Colon (tissue), 2 donors: ENCODE data around the gene AOPEP.

ENCODE experiments used
- FAIRE-seq: peaks from 2 replicates; lab custom pipeline; 2012; peaks lifted over from hg19 to GRCh38; lab: Jason Lieb, UNC
- donor health status: control.
- donor health status: control.

Gene AOPEP

GRCh38 chr9:95036676-95037075 is 310.2 kb downstream of the AOPEP start:
- no peak for FAIRE-seq

- FAIRE-seq: no peak
These were observed 311.5 kb downstream of the AOPEP start for GRCh38 chr9:95037789-95038521.

DNA sequence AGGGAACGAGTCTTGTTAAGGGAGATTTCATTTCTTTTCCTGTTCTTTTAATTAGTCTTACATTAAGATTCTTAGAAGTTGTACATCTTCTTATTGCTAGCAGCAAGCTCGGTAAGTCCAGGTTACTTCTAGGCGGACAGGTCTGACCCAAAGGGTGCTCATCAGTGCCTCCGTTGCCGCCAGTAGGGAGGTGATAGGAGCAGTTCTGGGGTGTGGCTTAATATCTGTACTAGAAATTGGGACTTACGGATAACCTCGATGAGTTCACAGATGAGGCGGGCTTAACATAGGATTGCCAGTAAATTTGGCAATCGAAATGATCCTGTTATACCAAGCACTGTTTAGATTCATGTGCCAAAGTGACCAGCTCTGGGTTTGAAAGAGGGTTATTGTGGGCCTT is 312.2 kb downstream of the AOPEP start:
- FAIRE-seq: no peak

- FAIRE-seq: no peak
These were observed 313.6 kb downstream of the AOPEP start for GRCh38 chr9:95040106-95040505.

DNA sequence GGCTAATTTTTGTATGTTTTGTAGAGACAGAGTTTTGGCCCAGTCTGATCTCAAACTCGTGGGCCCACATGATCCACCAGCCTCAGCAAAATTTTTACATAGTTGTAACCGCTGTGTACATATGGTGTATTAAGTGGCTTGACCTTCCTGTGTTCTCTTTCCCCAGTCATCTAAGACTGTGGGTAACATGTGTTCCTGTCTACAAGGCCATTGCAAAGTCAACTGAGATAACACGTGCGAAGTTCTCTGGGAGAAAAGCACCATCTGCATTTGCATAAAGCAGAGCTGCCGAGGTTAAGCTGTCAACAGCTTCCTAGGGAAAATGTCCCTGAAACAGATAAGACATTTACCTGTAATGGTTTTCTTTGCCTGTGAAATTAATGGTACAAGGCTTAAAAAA is 317.3 kb downstream of the AOPEP start:
- FAIRE-seq: no peak

GRCh38 chr9:95044731-95045508 is 318.4 kb downstream of the AOPEP start:
- no peak for FAIRE-seq

GRCh38 chr9:95045751-95046150 is 319.3 kb downstream of the AOPEP start:
- FAIRE-seq: no peak

GRCh38 chr9:95047452-95048224 is 321.1 kb downstream of the AOPEP start:
- FAIRE-seq: no peak

DNA sequence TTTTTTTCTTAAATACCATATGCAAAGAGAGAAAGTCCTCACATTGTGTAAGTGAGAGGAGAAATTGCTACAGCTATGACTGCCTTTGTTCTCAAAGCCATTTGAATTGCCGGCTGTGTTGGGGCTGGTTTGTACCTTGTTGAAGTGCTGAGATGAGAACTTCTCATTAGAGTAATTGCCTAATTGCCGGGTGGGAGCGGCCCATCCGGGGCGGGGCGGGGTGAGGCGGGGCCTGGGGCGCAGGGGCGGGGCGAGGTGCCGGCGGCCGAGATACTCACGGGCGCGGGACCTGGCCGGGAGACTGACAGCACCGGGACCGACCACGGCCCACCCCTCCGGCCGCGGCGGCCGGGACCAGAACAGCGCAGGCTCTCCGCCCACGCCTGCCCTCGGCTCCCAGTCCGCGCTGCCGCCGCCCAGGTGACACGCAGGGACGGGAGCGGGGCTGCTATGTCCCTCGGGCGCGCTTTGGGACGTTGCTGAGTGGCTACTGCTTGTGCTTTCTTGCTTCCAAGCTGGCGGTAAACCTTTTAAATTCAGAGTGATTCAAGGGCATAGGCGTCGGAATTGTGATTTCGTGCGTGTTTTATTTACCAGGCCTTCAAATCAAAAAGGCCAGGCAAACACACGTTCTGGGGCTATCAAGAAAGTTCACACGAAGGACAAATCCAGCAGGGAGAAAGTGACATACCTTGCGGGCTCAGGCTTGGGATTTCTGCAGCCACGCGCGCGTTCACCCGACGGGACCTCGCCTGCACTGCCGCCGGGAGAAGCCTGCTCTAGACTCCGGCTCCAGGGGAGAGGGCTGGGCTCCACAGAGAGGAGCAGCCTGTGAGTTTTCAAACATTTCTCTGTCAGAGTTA is 322.0 kb downstream of the AOPEP start:
- FAIRE-seq: no peak

DNA sequence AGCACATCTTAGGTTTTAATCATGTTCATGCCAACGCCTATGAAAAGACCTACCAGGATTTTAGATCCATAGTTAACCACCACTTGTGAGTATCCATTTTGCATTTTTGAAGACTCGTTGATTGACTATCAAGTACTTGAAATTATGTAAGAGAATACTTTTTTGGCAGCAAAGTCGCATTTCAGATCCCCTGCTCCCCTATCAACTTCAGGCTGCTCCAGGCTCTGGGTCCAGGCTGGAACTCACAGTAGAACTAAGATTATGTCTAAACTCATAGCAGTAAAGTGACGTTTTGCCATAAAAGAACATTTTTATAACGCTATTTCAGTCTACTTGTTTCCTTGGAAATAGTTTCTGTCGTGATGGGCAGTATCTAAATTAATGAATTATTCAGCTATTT is 323.3 kb downstream of the AOPEP start:
- no peak for FAIRE-seq

- no peak for FAIRE-seq
These were observed 327.4 kb downstream of the AOPEP start for GRCh38 chr9:95053611-95054570.

DNA sequence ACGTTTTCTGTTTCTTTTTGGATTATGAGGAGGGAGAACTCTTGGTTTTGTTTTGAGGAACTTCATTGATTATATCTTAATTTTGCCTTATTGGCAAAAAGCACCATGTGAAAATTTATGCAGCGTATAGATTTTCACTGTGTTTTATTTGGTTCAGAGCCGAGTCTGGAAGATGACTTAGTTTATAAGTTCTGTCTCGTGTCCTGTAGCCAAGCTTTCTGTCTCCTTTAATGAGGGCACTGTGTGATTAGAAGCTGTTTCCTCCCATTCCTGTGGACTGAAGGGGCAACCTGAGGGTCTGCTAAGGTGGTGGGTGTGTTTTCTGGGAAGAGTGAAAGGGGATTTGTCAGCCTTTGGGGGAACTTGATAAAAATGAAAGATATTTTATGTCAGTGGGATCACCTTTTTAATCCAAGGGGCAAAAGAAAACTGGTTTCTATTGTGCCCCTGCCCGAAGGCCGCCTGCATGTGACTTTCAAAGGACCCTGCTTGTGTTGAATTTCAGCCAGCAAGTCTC is 328.9 kb downstream of the AOPEP start:
- no peak for FAIRE-seq

- FAIRE-seq: no peak
These were observed 329.5 kb downstream of the AOPEP start for GRCh38 chr9:95055851-95056551.

GRCh38 chr9:95057101-95057500 is 330.6 kb downstream of the AOPEP start:
- no peak for FAIRE-seq

GRCh38 chr9:95058121-95058785 is 331.8 kb downstream of the AOPEP start:
- no peak for FAIRE-seq

DNA sequence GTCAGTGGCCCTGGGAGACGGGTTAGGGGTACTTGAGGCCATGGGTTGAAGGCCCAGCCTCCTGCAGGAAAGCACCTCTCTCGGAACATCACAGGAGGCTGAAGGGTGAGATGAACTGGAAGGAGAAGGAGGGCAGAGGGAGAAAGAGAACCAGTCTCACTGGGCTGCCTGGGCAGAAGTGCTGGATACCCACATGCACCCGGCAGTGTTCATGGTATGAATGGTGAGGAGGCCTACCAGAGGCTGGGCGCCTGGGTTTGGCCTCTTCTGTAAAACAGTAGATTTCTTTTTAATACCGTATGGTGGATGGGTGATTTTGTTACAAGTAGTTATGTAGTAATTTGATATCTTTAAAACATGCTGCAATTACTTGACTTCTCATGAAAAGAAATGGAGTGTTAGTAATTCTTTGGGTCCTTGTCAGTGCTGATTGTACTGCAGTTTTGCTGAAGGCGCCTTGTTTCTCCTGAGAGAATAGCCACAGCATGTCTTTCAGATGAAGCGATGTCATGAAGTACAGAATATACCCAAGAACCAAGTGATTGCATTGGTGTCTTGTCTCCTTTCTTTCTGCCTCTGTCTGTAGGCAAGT is 332.4 kb downstream of the AOPEP start:
- no peak for FAIRE-seq

- no peak for FAIRE-seq
These were observed 333.7 kb downstream of the AOPEP start for GRCh38 chr9:95060234-95060633.

- FAIRE-seq: no peak
These were observed 334.4 kb downstream of the AOPEP start for GRCh38 chr9:95060916-95061315.
